GM19328 (cell line): Measurements from ENCODE around the gene TMIE.

Source experiments
- ATAC-seq: cut with Tn5 transposase; IDR thresholded peaks from one replicate; pipeline ENCODE4 v1.9.1; 2021; ENCODE audit warnings: mild to moderate bottlenecking, moderate library complexity; ENCODE audit not compliant: unreplicated experiment

Gene TMIE

GRCh38 chr3:46701181-46701939 is at the start of gene TMIE:
Gene TMIE (plus strand): TSS chr3:46701392. CDS start chr3:46701488, 96 bp downstream.
- no peak for ATAC-seq

GRCh38 chr3:46655271-46655670 is 45.9 kb upstream of the TMIE start:
- ATAC-seq = no peak

- no peak for ATAC-seq
Measured at GRCh38 chr3:46656778-46657556, 44.2 kb upstream of the TMIE start.

GRCh38 chr3:46659285-46659684 is 41.9 kb upstream of the TMIE start:
- no peak for ATAC-seq

GRCh38 chr3:46660003-46660402 is 41.2 kb upstream of the TMIE start:
- ATAC-seq = no peak

GRCh38 chr3:46660543-46661523 is 40.4 kb upstream of the TMIE start:
- ATAC-seq = no peak

- no peak for ATAC-seq
Measured at GRCh38 chr3:46661776-46662766, 39.1 kb upstream of the TMIE start.

GRCh38 chr3:46662771-46663551 is 38.2 kb upstream of the TMIE start:
- no peak for ATAC-seq

- no peak for ATAC-seq
Measured at GRCh38 chr3:46663591-46664135, 37.5 kb upstream of the TMIE start.

GRCh38 chr3:46664188-46664970 is 36.8 kb upstream of the TMIE start:
- no peak for ATAC-seq

- no peak for ATAC-seq
Measured at GRCh38 chr3:46664971-46665762, 36.0 kb upstream of the TMIE start.

GRCh38 chr3:46665763-46666452 is 35.3 kb upstream of the TMIE start:
- ATAC-seq = no peak

GRCh38 chr3:46666453-46666845 is 34.7 kb upstream of the TMIE start:
- ATAC-seq = no peak

GRCh38 chr3:46667061-46667621 is 34.1 kb upstream of the TMIE start:
- ATAC-seq = no peak

- no peak for ATAC-seq
Measured at GRCh38 chr3:46667657-46668056, 33.5 kb upstream of the TMIE start.

GRCh38 chr3:46668116-46668515 is 33.1 kb upstream of the TMIE start:
- ATAC-seq = no peak
